ENCODE data around the gene KCNAB2. TPM values are rescaled to one million over a fixed set of nuclear protein-coding genes. Genes with fewer than 3 reads are reported as not detected.

The KCNAB2 gene
- total RNA-seq, 1 experiment from 2014 or later, result 10.3 TPM

GRCh38 chr1:6011946-6012258, 33.8 kb upstream of the KCNAB2 start:
- Mint-ChIP-seq H3K4me1 (no peaks in the 10 kb centered on the region), H3K36me3 (no peaks in the 10 kb centered on the region), H3K27me3 (ENCODE audit: low read depth) (no peaks in the 10 kb centered on the region; the same call in 1 of the 2 replicates), H3K4me3 (no peak overlapping the region), H3K9me3 (no peaks in the 10 kb centered on the region), H3K27ac (no peak overlapping the region)
- ChIA-PET CTCF (interaction anchor here (1.8 to 2.1 kb wide), 2 partner anchors 22 to 41 kb away, joined by 4 to 9 read pairs; no protein-coding TSS in a partner anchor), POLR2A (no interaction called here)
- DNase-seq (ENCODE audit: low spot score) (no peak), ATAC-seq (no peak)
- TF ChIP-seq USF1 (CRISPR knock-in tag; IDR thresholded peaks at IDR 0.05) (no peak), E2F5 (CRISPR knock-in tag; IDR thresholded peaks at IDR 0.05) (no peak), NR3C1 (CRISPR knock-in tag; conservative IDR thresholded peaks at IDR 0.05; ENCODE audit: low read depth) (no peak), STAT6 (CRISPR knock-in tag; conservative IDR thresholded peaks at IDR 0.05; ENCODE audit: low read depth) (no peak), ELF4 (CRISPR knock-in tag; IDR thresholded peaks at IDR 0.05; ENCODE audit: low read depth) (no peak), USF2 (CRISPR knock-in tag; IDR thresholded peaks at IDR 0.05) (no peak), MYBL2 (CRISPR knock-in tag; IDR thresholded peaks at IDR 0.05) (no peak), CTCF (IDR thresholded peaks at IDR 0.05) (no peak), KAT7 (CRISPR knock-in tag; IDR thresholded peaks at IDR 0.05; ENCODE audit: borderline replicate concordance) (no peak), RELA (CRISPR knock-in tag; IDR thresholded peaks at IDR 0.05; ENCODE audit: borderline replicate concordance) (no peak), ZNF425 (CRISPR knock-in tag; conservative IDR thresholded peaks at IDR 0.05) (no peak), IRF1 (CRISPR knock-in tag; IDR thresholded peaks at IDR 0.05) (no peak)

GRCh38 chr1:6012529-6013318, 33.0 kb upstream of the KCNAB2 start:
- CTCF ChIA-PET, result interaction anchor here (0.8 to 1.3 kb wide), 2 partner anchors 22 to 23 kb away, joined by 3 to 6 read pairs; no protein-coding TSS in a partner anchor
- DNase-seq (ENCODE audit: low spot score) (no peak), ATAC-seq (no peak)
- no peak overlapping the region for H3K27ac Mint-ChIP-seq
- H3K4me1 Mint-ChIP-seq, result no peaks in the 10 kb centered on the region
- POLR2A ChIA-PET, result interaction anchor here (0.6 kb wide), 1 partner anchor 21 kb away, joined by 3 read pairs; no protein-coding TSS in a partner anchor
- no peaks in the 10 kb centered on the region; the same call in 1 of the 2 replicates for H3K27me3 Mint-ChIP-seq (ENCODE audit: low read depth)
- H3K36me3 Mint-ChIP-seq, result no peaks in the 10 kb centered on the region
- H3K9me3 Mint-ChIP-seq, result no peaks in the 10 kb centered on the region
- no peak overlapping the region for H3K4me3 Mint-ChIP-seq
- TF ChIP-seq OVOL2 (CRISPR knock-in tag; IDR thresholded peaks at IDR 0.05; ENCODE audit: borderline replicate concordance) (no peak), PRDM15 (CRISPR knock-in tag; IDR thresholded peaks at IDR 0.05) (no peak), CBFB (CRISPR knock-in tag; IDR thresholded peaks at IDR 0.05; ENCODE audit: low read depth) (no peak), IRF1 (CRISPR knock-in tag; IDR thresholded peaks at IDR 0.05) (no peak), ERG (CRISPR knock-in tag; IDR thresholded peaks at IDR 0.05) (no peak)

All from WTC11 (cell line).